GM12874 (cell line): ENCODE data around the gene HOXA3.

Experiments used
- TF ChIP-seq, protein P1 (sequence below): IDR thresholded peaks from 2 replicates; pipeline ENCODE4 v1.5.1; 2011; ENCODE audit warnings: low read depth, mild to moderate bottlenecking, control low read depth, low read length, moderate library complexity; ENCODE audit not compliant: insufficient read depth

Gene HOXA3

GRCh38 chr7:27197137-27198042 lies 45.0 kb upstream of the HOXA3 start:
- TF ChIP-seq, protein P1, sequence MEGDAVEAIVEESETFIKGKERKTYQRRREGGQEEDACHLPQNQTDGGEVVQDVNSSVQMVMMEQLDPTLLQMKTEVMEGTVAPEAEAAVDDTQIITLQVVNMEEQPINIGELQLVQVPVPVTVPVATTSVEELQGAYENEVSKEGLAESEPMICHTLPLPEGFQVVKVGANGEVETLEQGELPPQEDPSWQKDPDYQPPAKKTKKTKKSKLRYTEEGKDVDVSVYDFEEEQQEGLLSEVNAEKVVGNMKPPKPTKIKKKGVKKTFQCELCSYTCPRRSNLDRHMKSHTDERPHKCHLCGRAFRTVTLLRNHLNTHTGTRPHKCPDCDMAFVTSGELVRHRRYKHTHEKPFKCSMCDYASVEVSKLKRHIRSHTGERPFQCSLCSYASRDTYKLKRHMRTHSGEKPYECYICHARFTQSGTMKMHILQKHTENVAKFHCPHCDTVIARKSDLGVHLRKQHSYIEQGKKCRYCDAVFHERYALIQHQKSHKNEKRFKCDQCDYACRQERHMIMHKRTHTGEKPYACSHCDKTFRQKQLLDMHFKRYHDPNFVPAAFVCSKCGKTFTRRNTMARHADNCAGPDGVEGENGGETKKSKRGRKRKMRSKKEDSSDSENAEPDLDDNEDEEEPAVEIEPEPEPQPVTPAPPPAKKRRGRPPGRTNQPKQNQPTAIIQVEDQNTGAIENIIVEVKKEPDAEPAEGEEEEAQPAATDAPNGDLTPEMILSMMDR: no peak

GRCh38 chr7:27196287-27196767 lies 43.9 kb upstream of the HOXA3 start:
- TF ChIP-seq, protein P1: peak; percentile 63

DNA sequence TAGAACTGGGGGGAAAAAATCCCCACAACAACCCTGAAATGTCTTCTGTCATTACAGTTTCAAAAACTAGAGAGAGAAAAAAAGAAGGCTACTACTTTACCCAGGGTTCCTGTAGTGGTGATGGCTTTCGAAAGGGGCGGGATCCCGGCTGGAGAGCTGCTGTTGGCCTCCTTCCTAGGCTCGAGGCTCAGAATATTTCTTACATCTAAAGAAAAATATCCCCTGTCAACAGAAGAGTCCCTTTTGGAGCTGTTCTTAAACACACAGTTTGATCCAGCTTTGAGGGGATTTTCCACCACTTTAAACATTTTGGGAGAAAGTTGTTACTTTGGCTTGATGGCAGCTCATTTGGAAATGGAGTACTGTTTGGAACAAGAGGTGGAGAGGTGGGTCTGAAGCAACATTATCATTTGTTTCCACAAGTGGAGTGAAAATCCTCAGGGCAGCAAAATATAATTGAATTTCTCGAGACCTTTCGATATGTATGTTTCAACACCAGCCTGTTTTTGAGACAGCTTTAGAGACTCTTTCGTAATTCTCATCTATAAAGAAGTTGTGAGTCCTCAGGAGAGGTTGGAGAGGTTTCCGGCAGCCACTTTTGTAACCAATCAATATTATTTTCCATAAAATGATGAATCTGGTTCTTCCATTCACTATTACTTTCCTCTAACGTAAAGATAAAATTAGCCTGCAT lies 42.5 kb upstream of the HOXA3 start:
- TF ChIP-seq, protein P1: no peak

- TF ChIP-seq, protein P1: no peak
These were observed 41.6 kb upstream of the HOXA3 start for GRCh38 chr7:27194002-27194352.

DNA sequence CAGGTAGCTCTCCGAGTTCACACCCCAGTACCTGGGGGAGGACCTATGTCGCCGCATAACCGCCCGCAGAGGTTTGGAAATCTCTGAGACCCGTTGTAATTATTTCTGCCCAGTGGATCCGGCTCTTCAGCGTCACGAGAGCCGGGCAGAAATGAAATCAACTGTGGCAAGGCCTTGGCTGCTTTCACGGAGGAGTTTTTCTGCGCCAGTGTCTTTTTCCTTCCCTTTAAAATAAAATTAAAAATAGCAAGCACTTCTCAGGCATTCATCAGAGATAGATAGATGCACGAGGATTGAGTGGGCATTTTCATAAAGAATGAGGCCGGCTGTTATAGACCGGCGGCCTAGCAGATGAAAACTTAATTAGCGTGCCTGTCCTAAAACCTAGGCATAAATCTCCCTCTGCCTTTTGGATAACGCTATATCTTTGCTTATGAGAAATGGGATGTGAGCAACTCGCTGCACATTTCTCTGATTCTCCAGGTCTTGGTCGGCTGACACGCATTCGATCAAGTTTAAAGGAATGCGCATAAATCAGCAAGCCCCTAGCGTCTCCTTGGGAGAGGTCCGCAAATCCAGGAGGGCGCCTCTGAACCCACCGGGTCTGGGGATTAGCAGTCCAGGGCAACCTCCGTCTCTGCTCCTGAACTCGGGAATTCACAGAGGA lies 41.1 kb upstream of the HOXA3 start:
- TF ChIP-seq, protein P1: no peak

- TF ChIP-seq, protein P1: no peak
These were observed 40.4 kb upstream of the HOXA3 start for GRCh38 chr7:27192546-27193334.
